IPS-11a (cell line): ENCODE results near the gene NDUFB8.

Experiments
- H3K4me3 ChIP-seq: one replicate; pipeline ENCODE4 v1.5.1; 2013; ENCODE audit warnings: low read depth, low read length, control low read depth

NDUFB8 gene

DNA sequence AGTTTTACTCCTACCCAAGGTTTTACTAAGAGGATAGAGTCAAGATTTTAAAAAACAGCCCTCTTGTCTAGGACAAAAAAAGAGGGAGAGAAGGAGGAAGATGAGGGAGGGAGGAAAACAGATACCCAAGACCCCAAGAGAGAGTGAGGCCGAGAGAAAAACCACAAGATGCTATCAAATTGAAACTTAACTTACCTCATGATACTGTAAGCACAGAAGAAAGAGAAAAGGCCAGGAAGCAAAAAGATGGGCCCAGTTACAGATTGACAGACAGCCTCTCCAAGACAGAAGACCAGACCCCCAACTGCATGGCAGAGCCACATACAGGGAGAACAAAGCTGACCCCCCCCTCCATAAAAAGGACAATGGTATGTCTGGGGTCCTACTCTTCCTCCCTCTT lies 21.4 kb downstream of the NDUFB8 start:
- no peak overlapping the region for H3K4me3 ChIP-seq

GRCh38 chr10:100507357-100507732 lies 22.3 kb downstream of the NDUFB8 start:
- no peak overlapping the region for H3K4me3 ChIP-seq

- H3K4me3 ChIP-seq = no peak overlapping the region
Observed at GRCh38 chr10:100506596-100507356, 22.9 kb downstream of the NDUFB8 start.

- no peak overlapping the region for H3K4me3 ChIP-seq
Observed at GRCh38 chr10:100505164-100505563, 24.5 kb downstream of the NDUFB8 start.

DNA sequence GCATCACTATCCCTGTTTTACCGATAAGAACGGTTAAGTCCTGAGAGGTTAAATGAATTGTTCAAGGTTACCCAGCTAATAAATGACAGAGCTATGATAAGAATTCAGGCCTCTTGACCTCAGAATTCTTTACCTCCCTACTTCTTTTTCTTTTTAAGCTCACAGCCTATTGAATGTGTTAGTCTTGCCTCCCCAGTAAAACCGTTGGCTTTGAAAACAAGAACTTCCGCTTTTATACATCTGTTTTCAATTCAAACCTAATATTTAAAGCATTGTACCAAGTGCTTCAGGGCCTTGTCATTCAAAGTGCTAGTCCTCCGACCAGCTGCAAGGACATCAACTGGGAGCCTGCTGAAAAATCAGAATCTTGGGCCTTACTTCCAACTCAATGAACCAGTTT lies 25.6 kb downstream of the NDUFB8 start:
- no peak overlapping the region for H3K4me3 ChIP-seq

GRCh38 chr10:100502926-100503494 lies 26.7 kb downstream of the NDUFB8 start:
- no peak overlapping the region for H3K4me3 ChIP-seq

DNA sequence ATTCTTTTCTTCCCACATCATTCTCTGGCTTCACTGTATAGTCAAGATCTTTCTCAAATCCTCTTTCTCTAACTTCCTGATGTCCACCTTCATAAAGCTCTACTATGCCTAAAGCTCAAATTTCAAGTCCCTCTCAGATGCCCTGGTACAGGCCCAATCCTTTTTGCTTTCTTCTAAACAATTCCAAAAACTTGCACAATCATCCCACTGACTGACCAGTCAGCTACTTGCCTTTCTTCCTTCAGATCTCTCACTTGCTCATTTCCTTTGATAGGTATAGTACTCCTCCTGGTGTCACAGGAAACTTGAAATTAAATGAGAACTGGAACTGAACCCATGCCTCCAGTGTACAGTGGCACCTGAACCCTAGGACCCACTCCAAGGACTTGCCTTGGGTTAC lies 28.2 kb downstream of the NDUFB8 start:
- no peak overlapping the region for H3K4me3 ChIP-seq

- no peak overlapping the region for H3K4me3 ChIP-seq
Observed at GRCh38 chr10:100498059-100498458, 31.6 kb downstream of the NDUFB8 start.

GRCh38 chr10:100496567-100496966 lies 33.1 kb downstream of the NDUFB8 start:
- H3K4me3 ChIP-seq = no peak overlapping the region

DNA sequence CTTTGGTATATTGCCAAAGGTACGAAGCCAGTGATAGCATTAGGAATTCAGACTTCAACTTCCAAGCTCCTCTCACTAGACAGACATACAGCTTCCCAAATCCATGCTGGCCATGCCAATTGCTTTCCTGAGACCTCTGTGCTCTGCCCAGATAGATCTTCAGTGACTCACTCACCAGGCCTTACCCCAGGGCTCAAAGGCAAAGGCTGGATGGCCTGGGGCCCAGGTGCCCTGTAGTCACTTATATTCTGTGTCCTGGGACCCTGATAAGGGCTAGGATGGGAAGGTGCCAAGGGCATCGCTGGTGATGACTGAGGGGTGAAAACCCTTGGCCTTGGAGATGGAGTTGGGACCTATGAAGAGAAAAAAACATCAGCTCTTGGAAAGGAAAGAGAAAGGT lies 39.1 kb downstream of the NDUFB8 start:
- no peak overlapping the region for H3K4me3 ChIP-seq

GRCh38 chr10:100489396-100489795 lies 40.3 kb downstream of the NDUFB8 start:
- H3K4me3 ChIP-seq = no peak overlapping the region

DNA sequence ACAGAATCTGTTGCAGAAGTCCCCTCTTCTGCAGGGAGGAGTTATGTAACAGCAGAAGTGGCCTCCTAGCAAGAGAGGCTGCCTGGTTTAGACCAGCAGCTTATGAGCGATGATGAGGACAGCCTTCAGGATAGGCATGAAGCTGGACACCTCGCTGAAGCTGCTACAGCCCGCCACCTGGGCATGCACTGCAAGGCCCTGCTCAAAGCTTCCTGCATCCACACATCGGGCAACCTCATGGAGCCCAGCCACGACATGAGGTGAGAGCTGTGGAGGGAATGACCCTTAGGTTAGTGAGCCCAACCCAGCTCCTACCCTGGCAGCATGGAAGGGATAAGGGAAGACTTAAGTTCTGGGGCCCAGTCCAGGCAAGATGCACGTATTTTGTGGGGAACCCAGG lies 42.1 kb downstream of the NDUFB8 start:
- no peak overlapping the region for H3K4me3 ChIP-seq

- H3K4me3 ChIP-seq = no peak overlapping the region
Observed at GRCh38 chr10:100485801-100486495, 43.7 kb downstream of the NDUFB8 start.

DNA sequence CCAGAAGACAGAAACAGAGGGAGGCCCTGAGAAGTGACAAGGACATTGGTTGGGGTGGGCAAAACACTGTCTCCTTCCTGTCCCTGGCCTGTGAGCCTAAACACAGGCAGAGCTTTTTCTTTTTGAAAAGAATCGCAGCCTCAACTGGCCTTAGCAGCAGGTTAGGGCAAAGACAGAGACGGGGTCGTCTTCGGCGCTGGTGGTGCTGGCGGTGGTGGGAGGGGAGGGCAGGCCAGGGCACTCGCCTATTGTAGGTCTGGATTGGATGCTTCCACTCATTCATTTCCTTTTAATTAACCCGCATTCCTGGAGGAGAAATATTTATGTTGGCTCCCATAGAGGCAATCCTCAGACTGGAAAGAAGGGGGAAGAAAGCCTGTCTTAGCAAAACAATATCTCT lies 44.3 kb downstream of the NDUFB8 start:
- H3K4me3 ChIP-seq = no peak overlapping the region

- no peak overlapping the region for H3K4me3 ChIP-seq
Observed at GRCh38 chr10:100483876-100484666, 45.6 kb downstream of the NDUFB8 start.

DNA sequence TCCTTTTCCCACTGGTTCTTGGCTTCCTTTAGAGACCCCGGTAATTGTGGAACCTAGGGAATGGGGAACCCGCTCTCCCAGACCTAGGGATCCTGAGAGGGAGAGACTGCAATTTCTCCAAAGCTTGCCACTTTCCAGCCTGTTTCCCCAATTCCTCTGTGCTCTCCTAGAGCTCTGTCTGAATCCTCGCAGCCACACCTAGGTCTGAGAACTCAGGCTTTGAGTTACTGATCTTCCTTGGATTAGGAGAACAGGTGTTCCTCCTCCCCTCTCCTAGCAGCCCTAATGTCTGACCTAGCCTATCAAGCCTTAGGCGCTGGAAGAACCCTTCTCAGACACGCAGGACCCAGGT lies 46.9 kb downstream of the NDUFB8 start:
- H3K4me3 ChIP-seq = no peak overlapping the region

GRCh38 chr10:100482181-100482833 lies 47.4 kb downstream of the NDUFB8 start:
- H3K4me3 ChIP-seq = peak overlapping the region; percentile 47

- peak overlapping the region; percentile 47 for H3K4me3 ChIP-seq
Observed at GRCh38 chr10:100481462-100482081, 48.1 kb downstream of the NDUFB8 start.

GRCh38 chr10:100480002-100480401 lies 49.7 kb downstream of the NDUFB8 start:
- H3K4me3 ChIP-seq = no peak overlapping the region

DNA sequence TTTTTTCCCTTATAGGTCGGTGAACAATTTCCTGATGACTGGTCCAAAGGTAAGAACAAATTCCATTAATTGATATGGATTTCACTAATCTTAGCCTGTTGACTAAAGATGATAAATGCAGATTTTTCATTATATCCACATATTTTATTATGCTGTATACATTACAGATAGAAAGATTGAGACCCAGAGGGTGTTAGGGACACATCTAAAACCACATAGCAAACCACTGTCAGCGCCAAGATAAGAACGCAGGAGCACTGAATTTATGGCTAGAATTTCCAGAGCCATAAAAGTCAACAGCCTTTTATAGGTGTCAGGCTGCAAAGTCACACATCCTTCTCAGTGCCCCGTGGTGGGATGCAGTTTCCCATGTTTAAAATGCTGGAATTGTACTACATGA lies 50.6 kb downstream of the NDUFB8 start:
- no peak overlapping the region for H3K4me3 ChIP-seq

DNA sequence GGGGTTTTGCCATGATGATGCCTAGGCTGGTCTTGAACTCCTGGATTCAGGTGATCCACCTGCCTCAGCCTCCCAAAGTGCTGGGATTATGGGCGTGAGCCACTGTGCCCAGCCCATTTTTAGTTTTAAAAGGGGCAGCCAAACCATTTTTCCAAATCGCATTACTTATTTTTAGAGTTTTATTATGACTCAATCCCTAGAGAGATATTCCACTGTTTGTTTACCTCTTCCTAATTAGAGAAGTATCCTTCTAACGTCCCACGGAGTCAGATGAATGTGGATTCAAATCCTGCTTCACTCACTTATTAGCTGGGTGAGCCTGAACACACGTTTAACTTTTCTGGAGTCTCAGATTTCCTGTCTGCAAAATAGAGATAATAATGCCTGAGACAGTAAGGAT lies 51.7 kb downstream of the NDUFB8 start:
- H3K4me3 ChIP-seq = no peak overlapping the region
